ENCODE data around the gene KIF5B.

KIF5B gene

DNA sequence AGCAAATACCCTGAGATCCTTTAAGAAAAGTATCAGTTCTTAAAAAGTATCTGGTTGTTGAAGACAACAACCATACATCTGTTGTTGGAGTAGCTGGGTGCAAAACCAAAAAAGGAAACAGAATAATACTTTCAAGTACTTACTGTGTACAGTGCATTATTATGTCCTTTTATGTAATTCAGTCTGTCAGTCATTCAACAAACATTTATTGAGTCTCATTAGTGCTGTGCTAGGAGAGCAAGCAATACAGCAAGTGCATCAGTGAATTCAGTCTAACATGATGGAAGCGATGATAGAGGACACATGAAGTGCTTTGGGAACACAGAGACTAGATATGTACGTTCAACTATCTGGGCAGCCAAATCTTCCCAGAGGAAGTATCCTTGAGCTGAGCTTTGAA, 37.4 kb upstream of the KIF5B start:
- TF ChIP-seq, protein P1, sequence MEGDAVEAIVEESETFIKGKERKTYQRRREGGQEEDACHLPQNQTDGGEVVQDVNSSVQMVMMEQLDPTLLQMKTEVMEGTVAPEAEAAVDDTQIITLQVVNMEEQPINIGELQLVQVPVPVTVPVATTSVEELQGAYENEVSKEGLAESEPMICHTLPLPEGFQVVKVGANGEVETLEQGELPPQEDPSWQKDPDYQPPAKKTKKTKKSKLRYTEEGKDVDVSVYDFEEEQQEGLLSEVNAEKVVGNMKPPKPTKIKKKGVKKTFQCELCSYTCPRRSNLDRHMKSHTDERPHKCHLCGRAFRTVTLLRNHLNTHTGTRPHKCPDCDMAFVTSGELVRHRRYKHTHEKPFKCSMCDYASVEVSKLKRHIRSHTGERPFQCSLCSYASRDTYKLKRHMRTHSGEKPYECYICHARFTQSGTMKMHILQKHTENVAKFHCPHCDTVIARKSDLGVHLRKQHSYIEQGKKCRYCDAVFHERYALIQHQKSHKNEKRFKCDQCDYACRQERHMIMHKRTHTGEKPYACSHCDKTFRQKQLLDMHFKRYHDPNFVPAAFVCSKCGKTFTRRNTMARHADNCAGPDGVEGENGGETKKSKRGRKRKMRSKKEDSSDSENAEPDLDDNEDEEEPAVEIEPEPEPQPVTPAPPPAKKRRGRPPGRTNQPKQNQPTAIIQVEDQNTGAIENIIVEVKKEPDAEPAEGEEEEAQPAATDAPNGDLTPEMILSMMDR (IDR thresholded peaks at IDR 0.05; ENCODE audit: extremely low read depth, missing control alignments): no peak
- no peak for DNase-seq (ENCODE audit: low spot score)

DNA sequence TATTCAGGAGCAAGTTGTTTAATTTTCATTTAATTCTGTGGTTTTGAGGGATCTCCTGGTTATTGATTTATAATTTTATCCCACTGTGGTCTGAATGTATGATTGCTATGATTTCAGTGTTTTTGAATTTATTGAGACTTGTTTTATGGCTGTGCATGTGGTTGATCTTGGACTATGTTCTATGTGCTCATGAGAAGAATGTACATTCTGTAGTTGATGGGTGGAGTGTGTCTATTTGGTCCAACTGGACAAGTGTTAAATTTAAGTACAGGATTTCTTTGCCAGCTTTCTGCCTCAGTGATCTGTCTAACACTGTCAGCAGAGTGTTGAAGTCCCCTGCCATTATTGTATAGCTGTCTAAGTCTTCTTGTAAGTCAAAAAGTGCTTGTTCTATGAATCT, 34.8 kb upstream of the KIF5B start:
- TF ChIP-seq, protein P1 (IDR thresholded peaks at IDR 0.05; ENCODE audit: extremely low read depth, missing control alignments): no peak

DNA sequence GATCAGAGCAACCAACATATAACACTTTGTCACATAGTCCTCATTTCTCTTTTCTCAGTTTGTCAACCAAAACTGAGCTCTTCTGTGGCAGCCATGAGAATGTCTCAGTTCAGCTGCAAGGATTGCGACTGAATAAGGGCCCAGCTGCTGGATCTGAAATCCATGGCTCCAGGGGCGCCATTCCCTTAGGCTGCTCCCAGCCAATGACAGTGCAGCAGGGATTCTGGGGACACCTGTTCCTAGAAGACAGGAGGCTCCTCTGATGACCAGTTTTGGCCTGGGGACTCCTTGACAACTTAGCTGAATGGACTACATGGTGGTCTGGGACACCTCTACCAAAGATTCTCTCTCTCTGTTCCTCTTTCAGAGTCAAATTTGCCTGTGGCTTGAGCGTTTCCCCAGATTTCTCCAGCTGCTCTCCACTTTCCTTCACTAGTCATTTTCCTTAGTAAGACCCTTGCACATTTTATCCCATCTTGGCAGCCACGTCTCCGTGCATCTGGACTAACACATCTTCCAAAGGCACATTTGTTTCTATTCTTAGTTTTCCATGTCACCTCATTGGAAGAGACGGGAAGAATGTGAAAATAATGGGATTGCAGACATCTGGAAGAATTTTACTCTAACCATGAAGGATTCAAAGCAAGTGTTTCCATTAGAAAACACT, 28.1 kb upstream of the KIF5B start:
- no peak for DNase-seq (ENCODE audit: low spot score)
- TF ChIP-seq, protein P1 (IDR thresholded peaks at IDR 0.05; ENCODE audit: extremely low read depth, missing control alignments): no peak

More for the DNA sequence above, 34.8 kb upstream of the KIF5B start:
- DNase-seq (ENCODE audit: low spot score): no peak

DNA sequence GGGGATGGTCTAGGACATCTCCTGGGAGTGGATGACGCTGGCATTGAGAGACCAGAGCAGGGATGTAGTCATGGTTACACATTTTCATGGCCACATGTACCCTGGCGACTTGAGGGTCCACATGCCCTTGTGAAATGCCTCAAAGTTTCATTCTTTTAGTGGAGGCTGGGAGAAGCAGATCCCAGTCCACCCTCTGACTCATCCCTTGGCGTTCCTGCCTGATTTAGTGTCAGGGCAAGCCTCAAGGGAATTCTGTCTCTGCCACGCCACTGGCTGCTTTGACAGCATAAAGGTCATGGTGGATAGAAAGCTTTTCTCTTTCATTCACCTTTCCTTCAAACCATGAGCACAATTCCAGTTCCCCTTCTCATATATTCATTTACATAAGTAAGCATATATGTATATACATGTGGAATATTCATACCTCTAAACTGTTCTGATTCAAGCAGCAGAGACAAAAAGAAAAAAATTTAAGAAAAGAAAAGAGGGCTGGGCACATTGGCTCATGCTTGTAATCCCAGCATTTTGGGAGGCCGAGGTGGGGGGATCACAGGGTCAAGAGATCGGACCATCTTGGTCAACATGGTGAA, 21.8 kb upstream of the KIF5B start:
- no peak for DNase-seq (ENCODE audit: low spot score)
- TF ChIP-seq, protein P1 (IDR thresholded peaks at IDR 0.05; ENCODE audit: extremely low read depth, missing control alignments): no peak

DNA sequence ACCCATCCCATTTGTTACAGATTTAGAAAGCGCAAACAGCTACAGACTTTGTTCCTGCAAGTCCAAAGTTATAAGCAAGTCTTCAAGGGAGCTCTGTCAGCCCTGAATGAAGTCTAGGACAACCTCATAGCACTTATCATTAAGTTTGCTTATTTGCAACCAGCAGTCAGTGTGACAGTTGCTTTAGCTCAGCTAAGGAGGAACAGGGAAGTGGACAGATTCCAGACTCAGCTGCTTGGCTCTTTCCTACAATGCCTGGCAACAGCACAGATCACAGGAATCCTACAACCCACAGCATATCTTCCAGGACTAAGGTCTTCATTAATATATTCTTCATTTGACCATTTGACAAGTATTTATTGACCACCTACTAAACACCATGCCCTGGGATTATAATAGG, 17.4 kb upstream of the KIF5B start:
- DNase-seq (ENCODE audit: low spot score): no peak

DNA sequence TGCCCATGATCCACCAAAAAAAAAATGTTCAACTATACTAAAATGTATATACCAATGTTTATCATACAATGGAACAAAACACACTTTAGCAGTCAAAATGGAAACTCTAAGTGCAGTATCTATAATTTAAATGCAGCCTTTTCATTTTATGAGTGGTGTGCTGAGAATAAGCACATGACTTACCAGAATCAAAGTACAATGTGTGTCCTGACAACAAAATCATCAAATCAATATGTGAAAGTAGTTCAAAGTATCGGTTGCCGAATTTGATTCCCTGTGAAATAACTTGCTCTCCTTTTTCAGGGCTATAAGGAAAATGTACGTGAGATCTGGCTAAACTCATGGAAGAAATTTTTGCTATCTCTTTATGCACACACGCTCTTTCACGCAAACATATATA, 16.9 kb upstream of the KIF5B start:
- TF ChIP-seq, protein P1 (IDR thresholded peaks at IDR 0.05; ENCODE audit: extremely low read depth, missing control alignments): no peak
- DNase-seq (ENCODE audit: low spot score): no peak

More for the DNA sequence above, 17.4 kb upstream of the KIF5B start:
- TF ChIP-seq, protein P1 (IDR thresholded peaks at IDR 0.05; ENCODE audit: extremely low read depth, missing control alignments): no peak

DNA sequence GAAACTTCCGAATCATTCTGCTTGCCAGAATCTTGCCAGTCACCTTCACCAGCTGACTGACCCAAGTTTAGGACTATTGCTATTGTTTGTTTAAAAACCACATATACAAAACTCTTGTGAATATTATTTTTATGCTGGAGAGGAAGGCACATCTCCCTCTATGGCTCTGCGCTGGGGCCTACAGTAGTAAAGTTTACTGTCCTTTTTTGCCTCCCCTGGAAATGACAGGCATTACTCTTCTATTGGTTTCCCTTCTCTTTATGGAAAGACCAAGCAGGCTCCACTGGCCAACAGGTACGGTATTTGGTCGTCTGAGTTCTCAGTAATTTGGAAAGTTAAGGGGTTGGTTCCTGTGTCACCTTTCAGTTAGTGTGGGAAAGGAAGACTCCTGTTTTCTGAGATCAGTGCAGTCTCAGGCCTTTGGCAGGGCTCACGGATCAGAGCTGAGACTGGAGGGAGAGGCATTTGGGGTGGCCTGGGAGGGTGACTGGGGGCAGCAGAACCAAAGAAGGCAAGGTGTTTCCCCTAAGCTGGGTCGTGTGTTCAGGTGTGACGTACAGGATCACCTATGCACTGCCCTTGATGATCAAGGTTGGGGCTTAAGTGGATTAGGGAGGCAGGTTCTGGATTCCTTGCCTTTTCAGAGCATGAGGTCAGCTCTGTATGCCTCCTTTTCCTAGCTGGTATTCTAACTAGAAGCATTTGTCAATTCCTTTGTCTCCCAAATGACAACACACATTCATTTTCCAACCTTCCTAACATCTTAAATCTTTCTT, 16.0 kb upstream of the KIF5B start:
- no peak for DNase-seq (ENCODE audit: low spot score)

More for the DNA sequence above, 16.0 kb upstream of the KIF5B start:
- TF ChIP-seq, protein P1 (IDR thresholded peaks at IDR 0.05; ENCODE audit: extremely low read depth, missing control alignments): no peak

Measured in GM20000 (cell line).